NCI-H1092 (cell line): ENCODE data around the gene HNF1A.
"Not testable (repeated sequence)": the region's sequence is repeated elsewhere in the genome, so short reads cannot be mapped to it uniquely, and the experiment has no call there.

Experiments used
- DNase-seq: peaks from one replicate; lab custom pipeline; 2025; lab: John Stamatoyannopoulos, UW

The HNF1A gene

GRCh38 chr12:121011820-121012219, 33.5 kb downstream of the HNF1A start:
- DNase-seq = no peak

- no peak for DNase-seq
Observed at GRCh38 chr12:121013715-121014114, 35.4 kb downstream of the HNF1A start.

GRCh38 chr12:121015825-121016766, 37.8 kb downstream of the HNF1A start, which contains the start of gene C12orf43:
TSS of gene C12orf43 (minus strand) at chr12:121016487. CDS start at chr12:121016474, 13 bp downstream.
- DNase-seq = peak; percentile 86

GRCh38 chr12:121017966-121018491, 39.7 kb downstream of the HNF1A start:
- no peak for DNase-seq

GRCh38 chr12:121018860-121019617, 40.7 kb downstream of the HNF1A start:
- no peak for DNase-seq

- DNase-seq = no peak
Observed at GRCh38 chr12:121021754-121022153, 43.4 kb downstream of the HNF1A start.

GRCh38 chr12:121022713-121023112, 44.4 kb downstream of the HNF1A start:
- no peak for DNase-seq

GRCh38 chr12:121023799-121024198, 45.5 kb downstream of the HNF1A start:
- no peak for DNase-seq

- DNase-seq = no peak
Observed at GRCh38 chr12:121025442-121026226, 47.3 kb downstream of the HNF1A start.

- no peak for DNase-seq
Observed at GRCh38 chr12:121026274-121027045, 48.1 kb downstream of the HNF1A start.

GRCh38 chr12:121030576-121031212, 52.4 kb downstream of the HNF1A start:
- DNase-seq = no peak

- no peak for DNase-seq
Observed at GRCh38 chr12:121033625-121034349, 55.4 kb downstream of the HNF1A start.

GRCh38 chr12:121034616-121035305, 56.4 kb downstream of the HNF1A start:
- no peak for DNase-seq

- no peak for DNase-seq
Observed at GRCh38 chr12:121036810-121037326, 58.5 kb downstream of the HNF1A start.

- DNase-seq = no peak
Observed at GRCh38 chr12:121038861-121039668, 60.7 kb downstream of the HNF1A start, which contains the start of gene OASL. TSS of gene OASL (minus strand) at chr12:121039246. CDS start at chr12:121038971, 275 bp downstream.

- DNase-seq = no peak
Observed at GRCh38 chr12:121043067-121043466, 64.7 kb downstream of the HNF1A start.

GRCh38 chr12:121047400-121047799, 69.1 kb downstream of the HNF1A start:
- not testable (repeated sequence) for DNase-seq

- no peak for DNase-seq
Observed at GRCh38 chr12:121048442-121048841, 70.1 kb downstream of the HNF1A start.
